HCT116 (cell line): Measurements from ENCODE around the gene DYNLT3.

ENCODE experiments used
- CTCF ChIP-seq, 3 experiments: fragments of 200-600 bp in 1 of 3; sonication (generic) in 1 of 3; IDR thresholded peaks in 2 of 3; conservative IDR thresholded peaks in 1 of 3; 2 replicates each; pipeline ENCODE4 v1.5.1; 2012 to 2017; ENCODE audit warnings: low read depth in 2 of 3, low read length in 2 of 3, antibody characterized with exemption in 1 of 3, borderline replicate concordance in 1 of 3, control low read depth in 1 of 3, mild to moderate bottlenecking in 1 of 3, mixed read lengths in 1 of 3, mixed run types in 1 of 3, moderate library complexity in 1 of 3; ENCODE audit not compliant: insufficient read depth in 1 of 3
- EGR1 ChIP-seq: IDR thresholded peaks from 2 replicates; pipeline ENCODE4 v1.6.1; 2012; ENCODE audit warnings: low read depth
- RAD21 ChIP-seq: IDR thresholded peaks from 2 replicates; pipeline ENCODE4 v1.6.1; 2012; ENCODE audit warnings: low read depth, mild to moderate bottlenecking
- ZFX ChIP-seq: fragments of 450-650 bp; IDR thresholded peaks from 2 replicates; pipeline ENCODE4 v1.6.1; 2017
- ZNF274 ChIP-seq: fragments of 200-500 bp; sonication (Bioruptor generic); IDR thresholded peaks from 2 replicates; pipeline ENCODE4 v1.6.1; 2014; ENCODE audit warnings: mild to moderate bottlenecking, low read depth, low read length, inconsistent platforms

GRCh38 chrX:37824491-37825214, 22.7 kb downstream of the DYNLT3 start:
- TF ChIP-seq ZNF274 (no peak), RAD21 (no peak), ZFX (no peak), CTCF (IDR thresholded peaks at IDR 0.05 in 2 of 3, conservative IDR thresholded peaks at IDR 0.05 in 1 of 3; ENCODE audit: borderline replicate concordance in 1 of 3, insufficient read depth in 1 of 3, low read depth in 2 of 3, low read length in 2 of 3) (no peak), EGR1 (0 out of 2 replicates have a peak, but pooled peaks have one; percentile 4)
